Hematopoietic multipotent progenitor cell treated with erythropoietin and hydrocortisone succinate and interleukin-3 and kit ligand, for 17 days (in vitro differentiated cells): ENCODE measurements around the gene IPP.
"Not testable (repeated sequence)": the region's sequence is repeated elsewhere in the genome, so short reads cannot be mapped to it uniquely, and the experiment has no call there.

Experiments
- DNase-seq: peaks from one replicate; pipeline ENCODE4 v3.0.0-alpha.2; 2015; ENCODE audit warnings: low spot score

The IPP gene

GRCh38 chr1:45750298-45751038, at the start of gene IPP:
Gene IPP, minus strand, starts transcription at chr1:45750653. Its CDS starts 4,242 bp downstream, at chr1:45746411.
- DNase-seq, result peak; percentile 92

GRCh38 chr1:45796946-45797345, 46.5 kb upstream of the IPP start:
- no peak for DNase-seq

GRCh38 chr1:45796381-45796780, 45.9 kb upstream of the IPP start:
- no peak for DNase-seq

GRCh38 chr1:45793942-45794604, 43.6 kb upstream of the IPP start:
- no peak for DNase-seq

- no peak for DNase-seq
Measured at GRCh38 chr1:45792744-45793143, 42.3 kb upstream of the IPP start.

- DNase-seq, result no peak
Measured at GRCh38 chr1:45789601-45790000, 39.1 kb upstream of the IPP start.

- DNase-seq, result no peak
Measured at GRCh38 chr1:45787905-45788304, 37.5 kb upstream of the IPP start.

GRCh38 chr1:45785583-45785982, 35.1 kb upstream of the IPP start:
- no peak for DNase-seq

- DNase-seq, result no peak
Measured at GRCh38 chr1:45775794-45776193, 25.3 kb upstream of the IPP start.

- no peak for DNase-seq
Measured at GRCh38 chr1:45772971-45773370, 22.5 kb upstream of the IPP start.

GRCh38 chr1:45769261-45769932, 18.9 kb upstream of the IPP start:
- no peak for DNase-seq

GRCh38 chr1:45767035-45767434, 16.6 kb upstream of the IPP start:
- DNase-seq, result no peak

- no peak for DNase-seq
Measured at GRCh38 chr1:45765999-45766792, 15.7 kb upstream of the IPP start.

GRCh38 chr1:45762291-45762690, 11.8 kb upstream of the IPP start:
- DNase-seq, result no peak

GRCh38 chr1:45755697-45756096, 5.2 kb upstream of the IPP start:
- DNase-seq, result no peak

- no peak for DNase-seq
Measured at GRCh38 chr1:45753248-45754037, 3.0 kb upstream of the IPP start.

- no peak for DNase-seq
Measured at GRCh38 chr1:45752441-45753052, 2.1 kb upstream of the IPP start.

GRCh38 chr1:45752014-45752413, 1.6 kb upstream of the IPP start:
- no peak for DNase-seq

GRCh38 chr1:45751039-45751838, 786 bp upstream of the IPP start:
- DNase-seq, result not testable (repeated sequence)

GRCh38 chr1:45746922-45747321, 3.5 kb downstream of the IPP start:
- DNase-seq, result no peak
